Measurements from ENCODE around the gene KCNIP1.

- TF ChIP-seq EZH2 (conservative IDR thresholded peaks at IDR 0.05; ENCODE audit: low read depth, low read length) (no peak), ELF1 (CRISPR knock-in tag; IDR thresholded peaks at IDR 0.05) (no peak)
These were observed 30.2 kb upstream of the KCNIP1 start for GRCh38 chr5:170473642-170474041.

Data from HepG2 (cell line).